DOHH2 (cell line): ENCODE results near the gene ALCAM.

ENCODE experiments used
- EZH2phosphoT487 ChIP-seq: fragments of 200-600 bp; sonication (generic); IDR thresholded peaks from 2 replicates; pipeline ENCODE4 v1.6.1; 2017; ENCODE audit warnings: borderline replicate concordance, mild to moderate bottlenecking, antibody characterized with exemption, low read length, moderate library complexity, mixed read lengths
- TF ChIP-seq, protein P1 (sequence below): fragments of 200-600 bp; sonication (generic); IDR thresholded peaks from one replicate; pipeline ENCODE4 v1.5.1; 2014; ENCODE audit warnings: antibody characterized with exemption, mild to moderate bottlenecking, low read depth, low read length; ENCODE audit not compliant: poor library complexity, severe bottlenecking

DNA sequence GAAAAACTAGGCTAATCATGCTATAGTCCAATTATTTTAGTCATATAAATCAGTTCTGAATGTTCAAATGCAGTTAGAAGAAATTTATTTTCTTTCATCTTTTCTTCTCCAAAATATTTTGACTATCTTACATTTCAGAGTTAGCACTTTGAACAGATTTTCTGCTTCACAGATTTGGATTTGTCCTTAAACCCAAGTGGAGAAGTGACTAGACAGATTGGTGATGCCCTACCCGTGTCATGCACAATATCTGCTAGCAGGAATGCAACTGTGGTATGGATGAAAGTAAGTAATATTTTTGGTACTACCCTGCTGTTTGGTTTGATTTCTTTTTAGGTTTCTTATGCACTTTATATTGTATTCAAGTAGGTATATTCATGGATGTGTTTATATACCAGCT, 178.3 kb downstream of the ALCAM start:
- TF ChIP-seq, protein P1, sequence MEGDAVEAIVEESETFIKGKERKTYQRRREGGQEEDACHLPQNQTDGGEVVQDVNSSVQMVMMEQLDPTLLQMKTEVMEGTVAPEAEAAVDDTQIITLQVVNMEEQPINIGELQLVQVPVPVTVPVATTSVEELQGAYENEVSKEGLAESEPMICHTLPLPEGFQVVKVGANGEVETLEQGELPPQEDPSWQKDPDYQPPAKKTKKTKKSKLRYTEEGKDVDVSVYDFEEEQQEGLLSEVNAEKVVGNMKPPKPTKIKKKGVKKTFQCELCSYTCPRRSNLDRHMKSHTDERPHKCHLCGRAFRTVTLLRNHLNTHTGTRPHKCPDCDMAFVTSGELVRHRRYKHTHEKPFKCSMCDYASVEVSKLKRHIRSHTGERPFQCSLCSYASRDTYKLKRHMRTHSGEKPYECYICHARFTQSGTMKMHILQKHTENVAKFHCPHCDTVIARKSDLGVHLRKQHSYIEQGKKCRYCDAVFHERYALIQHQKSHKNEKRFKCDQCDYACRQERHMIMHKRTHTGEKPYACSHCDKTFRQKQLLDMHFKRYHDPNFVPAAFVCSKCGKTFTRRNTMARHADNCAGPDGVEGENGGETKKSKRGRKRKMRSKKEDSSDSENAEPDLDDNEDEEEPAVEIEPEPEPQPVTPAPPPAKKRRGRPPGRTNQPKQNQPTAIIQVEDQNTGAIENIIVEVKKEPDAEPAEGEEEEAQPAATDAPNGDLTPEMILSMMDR, result no peak
- TF ChIP-seq EZH2phosphoT487, result no peak
